Peyer's patch (tissue), 4 donors: ENCODE measurements around the gene IFT122. TPM values are rescaled to one million over a fixed set of nuclear protein-coding genes. Genes with fewer than 3 reads are reported as not detected.
A peak's percentile ranks its signal among the peaks of the same experiment; 100 is the strongest.

ENCODE experiments used
- DNase-seq, 3 donors: peaks; one replicate each; pipeline ENCODE4 v3.0.0-alpha.2; 2017 to 2019
- H3K27ac ChIP-seq, 4 donors: fragments of 200-600 bp; sonication (generic); one replicate each; pipeline ENCODE4 v1.5.1; 2016 to 2019
- H3K27me3 ChIP-seq, 2 donors: fragments of 200-600 bp; sonication (generic); one replicate each; pipeline ENCODE4 v1.5.1; 2019
- H3K36me3 ChIP-seq, 3 donors: fragments of 200-600 bp; sonication (generic); one replicate each; pipeline ENCODE4 v1.5.1; 2016 to 2019
- H3K4me1 ChIP-seq, 4 donors: fragments of 200-600 bp; sonication (generic); one replicate each; pipeline ENCODE4 v1.5.1; 2016 to 2019
- H3K4me3 ChIP-seq, 4 donors: fragments of 200-600 bp; sonication (generic); 1 replicate in 3 of 4; 2 replicates in 1 of 4; pipeline ENCODE4 v1.5.1; 2016 to 2019; ENCODE audit warnings: mild to moderate bottlenecking in 1 of 4
- H3K9me3 ChIP-seq, 4 donors: fragments of 200-600 bp; sonication (generic); one replicate each; pipeline ENCODE4 v1.5.1; 2016 to 2019; ENCODE audit warnings: mild to moderate bottlenecking in 1 of 4
- POLR2A ChIP-seq, 2 donors: fragments of 450-650 bp; IDR thresholded peaks; one replicate each; pipeline ENCODE4 v1.5.1; 2017; ENCODE audit warnings: antibody characterized with exemption in 2 of 2, mild to moderate bottlenecking in 2 of 2, moderate library complexity in 2 of 2
- total RNA-seq, 4 donors: library from RNA; depleted of rRNA; stranded (reverse); fragments of >200 nt; gene quantifications; one replicate each; pipeline ENCODE4 v1.1.0, GENCODE V29; 2016
- TF ChIP-seq, protein P1 (sequence below), 6 experiments: fragments of 450-650 bp in 4 of 6; fragments of 200-600 bp in 2 of 6; sonication (generic) in 1 of 6; IDR thresholded peaks; one replicate each; pipeline ENCODE4 v1.5.1; 2017 to 2019; ENCODE audit warnings: antibody characterized with exemption in 6 of 6, mild to moderate bottlenecking in 3 of 6, moderate library complexity in 1 of 6

IFT122 gene
- total RNA-seq, 4 donors from 2014 or later, result 10.9 to 85.0 (median 26.4) TPM

DNA sequence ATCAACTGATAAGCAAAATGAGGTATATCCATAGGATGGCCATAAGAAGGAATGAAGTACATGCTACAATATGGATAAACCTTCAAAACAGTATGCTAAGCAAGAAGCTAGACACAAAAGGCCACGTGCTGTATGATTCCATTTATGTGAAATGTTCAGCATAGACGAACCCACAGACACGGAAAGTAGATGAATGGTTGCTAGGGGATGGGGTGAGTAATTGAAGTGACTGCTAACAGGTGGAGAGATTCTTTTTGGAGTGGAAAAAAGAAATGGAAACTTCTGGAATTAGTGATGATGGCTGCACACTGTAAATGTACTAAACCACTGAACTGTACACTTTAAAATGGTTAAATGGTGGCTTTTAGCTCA, 11.0 kb upstream of the IFT122 start:
- TF ChIP-seq POLR2A (IDR thresholded peaks at IDR 0.05), result no peak
- TF ChIP-seq, protein P1, sequence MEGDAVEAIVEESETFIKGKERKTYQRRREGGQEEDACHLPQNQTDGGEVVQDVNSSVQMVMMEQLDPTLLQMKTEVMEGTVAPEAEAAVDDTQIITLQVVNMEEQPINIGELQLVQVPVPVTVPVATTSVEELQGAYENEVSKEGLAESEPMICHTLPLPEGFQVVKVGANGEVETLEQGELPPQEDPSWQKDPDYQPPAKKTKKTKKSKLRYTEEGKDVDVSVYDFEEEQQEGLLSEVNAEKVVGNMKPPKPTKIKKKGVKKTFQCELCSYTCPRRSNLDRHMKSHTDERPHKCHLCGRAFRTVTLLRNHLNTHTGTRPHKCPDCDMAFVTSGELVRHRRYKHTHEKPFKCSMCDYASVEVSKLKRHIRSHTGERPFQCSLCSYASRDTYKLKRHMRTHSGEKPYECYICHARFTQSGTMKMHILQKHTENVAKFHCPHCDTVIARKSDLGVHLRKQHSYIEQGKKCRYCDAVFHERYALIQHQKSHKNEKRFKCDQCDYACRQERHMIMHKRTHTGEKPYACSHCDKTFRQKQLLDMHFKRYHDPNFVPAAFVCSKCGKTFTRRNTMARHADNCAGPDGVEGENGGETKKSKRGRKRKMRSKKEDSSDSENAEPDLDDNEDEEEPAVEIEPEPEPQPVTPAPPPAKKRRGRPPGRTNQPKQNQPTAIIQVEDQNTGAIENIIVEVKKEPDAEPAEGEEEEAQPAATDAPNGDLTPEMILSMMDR (IDR thresholded peaks at IDR 0.05), result no peak
- H3K4me3 ChIP-seq, result peak overlapping the region in 1 of 4 donors; percentile 57
- H3K9me3 ChIP-seq, result no peaks in the 10 kb centered on the region
- peaks cover 0 to 16% (median 4%) of the 10 kb centered on the region in 4 donors for H3K4me1 ChIP-seq
- H3K27me3 ChIP-seq, result no peaks in the 10 kb centered on the region
- peak overlapping the region in 3 of 4 donors; percentile 2 to 52 (median 22) for H3K27ac ChIP-seq
- DNase-seq, result no peak
- peaks cover 0 to 41% (median 0%) of the 10 kb centered on the region in 3 donors for H3K36me3 ChIP-seq

DNA sequence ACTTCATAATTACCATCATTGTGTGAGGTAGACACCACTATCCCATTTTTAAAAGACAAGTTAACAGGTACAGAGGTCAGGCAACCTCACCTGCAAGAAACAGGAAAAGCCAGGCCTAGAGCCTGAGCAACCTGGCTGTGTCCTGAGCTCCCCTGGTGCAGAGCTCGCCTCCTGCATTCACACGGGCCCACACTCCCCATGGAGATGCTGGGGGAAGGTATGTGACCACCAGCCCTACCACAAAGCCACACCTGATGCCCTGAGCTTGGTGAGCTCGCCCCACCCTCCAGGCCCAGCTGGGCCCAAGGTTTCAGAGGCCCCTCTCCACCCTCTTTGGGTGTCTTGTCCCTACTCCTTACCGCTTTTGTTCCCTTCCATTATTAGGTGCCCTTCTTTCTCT, 10.4 kb upstream of the IFT122 start:
- no peaks in the 10 kb centered on the region for H3K9me3 ChIP-seq
- no peak overlapping the region for H3K4me3 ChIP-seq
- H3K36me3 ChIP-seq, result peaks cover 0 to 41% (median 0%) of the 10 kb centered on the region in 3 donors
- peaks cover 0 to 18% (median 4%) of the 10 kb centered on the region in 4 donors for H3K4me1 ChIP-seq
- no peak for DNase-seq
- H3K27me3 ChIP-seq, result no peaks in the 10 kb centered on the region
- TF ChIP-seq, protein P1 (IDR thresholded peaks at IDR 0.05), result no peak
- TF ChIP-seq POLR2A (IDR thresholded peaks at IDR 0.05), result no peak
- H3K27ac ChIP-seq, result peak overlapping the region in 1 of 4 donors; percentile 5

DNA sequence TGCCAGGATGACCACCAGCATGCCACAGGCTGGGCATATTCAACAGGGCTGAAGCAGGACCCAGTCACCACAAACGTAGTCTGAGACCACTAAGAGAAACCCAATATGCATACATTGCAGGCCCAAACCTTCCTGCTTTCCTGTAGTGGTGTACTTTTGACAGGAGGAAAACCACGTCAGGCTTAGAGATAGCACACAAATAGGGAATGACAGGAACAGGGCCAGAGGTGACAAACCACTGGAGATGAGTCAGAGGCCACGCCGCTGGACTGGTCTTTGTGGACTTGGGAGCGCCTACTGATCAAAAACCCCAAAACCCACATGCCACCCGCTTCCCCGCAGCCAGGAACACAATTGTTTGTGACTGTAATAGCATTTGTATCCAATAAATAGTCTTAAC, 8.0 kb upstream of the IFT122 start:
- H3K36me3 ChIP-seq, result peaks cover 0 to 54% (median 0%) of the 10 kb centered on the region in 3 donors
- no peak for DNase-seq

DNA sequence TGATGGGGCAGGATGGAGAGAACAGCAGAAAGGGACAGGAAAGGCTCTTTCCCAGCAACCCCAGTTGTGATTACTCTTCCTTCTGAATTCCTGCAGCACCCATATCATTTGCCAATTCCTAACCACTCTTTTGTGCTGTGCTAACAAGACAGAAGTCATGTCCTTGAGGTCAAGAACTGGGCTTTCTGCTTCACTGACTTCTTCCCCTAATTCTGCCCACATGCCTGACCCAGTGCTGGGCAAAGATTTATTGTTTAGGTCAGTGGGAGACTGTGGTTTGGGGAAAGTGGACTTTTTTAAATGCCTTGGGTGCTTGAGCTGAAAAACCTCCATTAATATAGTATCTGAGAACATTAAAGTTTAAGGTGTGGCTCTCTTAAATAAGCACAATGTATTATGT, 7.4 kb upstream of the IFT122 start:
- TF ChIP-seq POLR2A (IDR thresholded peaks at IDR 0.05), result no peak
- TF ChIP-seq, protein P1 (IDR thresholded peaks at IDR 0.05), result no peak
- Histone ChIP-seq H3K27me3 (no peaks in the 10 kb centered on the region), H3K4me1 (peaks cover 0 to 17% (median 3%) of the 10 kb centered on the region in 4 donors), H3K36me3 (peaks cover 0 to 60% (median 0%) of the 10 kb centered on the region in 3 donors), H3K9me3 (no peaks in the 10 kb centered on the region), H3K27ac (no peak overlapping the region), H3K4me3 (no peak overlapping the region)
- DNase-seq, result no peak

More for the DNA sequence above, 8.0 kb upstream of the IFT122 start:
- H3K4me1 ChIP-seq, result peaks cover 0 to 18% (median 4%) of the 10 kb centered on the region in 4 donors
- TF ChIP-seq POLR2A (IDR thresholded peaks at IDR 0.05), result no peak
- TF ChIP-seq, protein P1 (IDR thresholded peaks at IDR 0.05), result no peak
- no peaks in the 10 kb centered on the region for H3K9me3 ChIP-seq
- no peak overlapping the region for H3K27ac ChIP-seq
- no peaks in the 10 kb centered on the region for H3K27me3 ChIP-seq
- H3K4me3 ChIP-seq, result no peak overlapping the region

DNA sequence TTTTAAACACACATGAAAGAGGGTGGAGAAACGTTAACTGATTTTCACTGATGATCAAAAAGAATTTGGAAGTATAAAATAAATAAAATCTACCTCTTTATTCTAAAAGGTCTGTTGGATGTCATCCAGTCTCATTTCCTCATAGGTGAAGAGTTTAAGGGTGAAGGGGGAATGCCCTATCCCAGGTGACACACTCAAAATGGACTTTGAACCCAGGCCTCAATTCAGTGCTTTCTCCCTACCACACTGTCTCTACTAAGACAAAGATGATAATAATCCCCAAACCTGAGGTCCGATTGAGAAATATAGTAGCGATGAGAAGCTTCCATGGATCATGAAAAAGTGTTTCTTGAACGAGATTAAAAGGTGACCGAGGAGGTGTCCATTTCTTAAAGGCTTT, 6.5 kb upstream of the IFT122 start:
- peaks cover 0 to 63% (median 0%) of the 10 kb centered on the region in 3 donors for H3K36me3 ChIP-seq
- peak in 1 of 3 donors; percentile 65 for DNase-seq
- peak overlapping the region in 1 of 4 donors; percentile 45 for H3K27ac ChIP-seq
- no peaks in the 10 kb centered on the region for H3K27me3 ChIP-seq
- H3K4me3 ChIP-seq, result no peak overlapping the region
- H3K4me1 ChIP-seq, result peaks cover 0 to 17% (median 5%) of the 10 kb centered on the region in 4 donors
- H3K9me3 ChIP-seq, result no peaks in the 10 kb centered on the region
- TF ChIP-seq POLR2A (IDR thresholded peaks at IDR 0.05), result no peak
- TF ChIP-seq, protein P1 (IDR thresholded peaks at IDR 0.05), result no peak
